ENCODE results near the gene LIPM. TPM values are rescaled to one million over a fixed set of nuclear protein-coding genes. Genes with fewer than 3 reads are reported as not detected.

LIPM gene
- polyA plus RNA-seq, 1 donor (not counting 4 experiments of a cell fraction or from before 2014, with no cell fraction given), result 0.67 TPM

DNA sequence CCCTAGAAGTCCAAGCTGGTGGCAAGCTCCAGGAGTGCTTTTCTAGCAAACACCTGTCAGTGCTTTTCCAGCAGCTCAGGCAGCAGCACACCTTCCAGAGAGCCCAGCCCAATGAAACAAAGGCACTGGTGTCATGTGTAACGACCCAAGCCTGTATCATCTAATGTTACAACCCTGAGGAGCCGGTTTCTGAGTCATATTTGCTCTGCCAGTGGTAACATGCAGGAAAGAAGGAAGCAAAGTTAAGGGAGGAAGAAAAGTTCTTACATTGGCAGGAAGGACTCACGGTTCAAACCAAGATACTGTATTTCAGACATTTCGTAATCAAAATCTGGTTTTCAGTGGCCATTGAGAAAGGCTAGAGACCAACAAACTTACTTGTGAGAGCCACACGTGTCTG, 49.2 kb downstream of the LIPM start, which contains the start of gene ANKRD22:
Gene ANKRD22 (minus strand): TSS at position 139 of the 400 bp plus-strand sequence. CDS start 237 bp downstream, outside the sequence.
- Histone ChIP-seq H3K27ac (ENCODE audit: control insufficient read depth, insufficient read depth, low read length) (peak within 1 kb of the TSS; percentile 62), H3K4me1 (ENCODE audit: control insufficient read depth, extremely low read depth, insufficient read depth, low read length) (peaks cover 43% of the 10 kb centered on the region), H3K9me1 (ENCODE audit: control insufficient read depth, extremely low read depth, insufficient read depth, low read length) (no peaks in the 10 kb centered on the region), H4K20me1 (ENCODE audit: control insufficient read depth, extremely low read depth, insufficient read depth, low read length) (no peaks in the 10 kb centered on the region), H3K36me3 (ENCODE audit: control insufficient read depth in 2 of 2, extremely low read depth in 1 of 2, insufficient read depth in 2 of 2, low read length in 2 of 2) (no peaks in the 10 kb centered on the region), H3K79me2 (ENCODE audit: control insufficient read depth, insufficient read depth, low read length) (no peaks in the 10 kb centered on the region), H3K4me3 (ENCODE audit: control insufficient read depth in 2 of 3, extremely low read depth in 1 of 3, insufficient read depth in 2 of 3, low read depth in 1 of 3, low read length in 3 of 3) (peak within 1 kb of the TSS in 1 of 3 experiments; percentile 10), H2AFZ (ENCODE audit: control insufficient read depth, low read length) (peak within 1 kb of the TSS; percentile 34), H3K9me3 (ENCODE audit: control insufficient read depth, low read depth, low read length) (no peaks in the 10 kb centered on the region), H3K9ac (ENCODE audit: control insufficient read depth, extremely low read depth, insufficient read depth, low read length) (no peak within 1 kb of the TSS), H3K27me3 (ENCODE audit: control insufficient read depth, extremely low read depth, insufficient read depth, low read length) (no peaks in the 10 kb centered on the region), H3K4me2 (ENCODE audit: control insufficient read depth, extremely low read depth, insufficient read depth, low read depth, low read length) (peak within 1 kb of the TSS; percentile 57)
- dilution Hi-C loops (cut with MboI; ENCODE audit: extremely low pct_ligation_motif_present, low sequenced_read_pairs), result no loop called here
- FAIRE-seq (peak; percentile 99), DNase-seq (ENCODE audit: low read depth, low spot score) (peak; percentile 90)
- no peak for TF ChIP-seq CTCF (optimal IDR thresholded peaks at IDR 0.05 in 1 of 3, IDR thresholded peaks at IDR 0.05 in 1 of 3, conservative IDR thresholded peaks at IDR 0.05 in 1 of 3; ENCODE audit: extremely low read depth in 1 of 3, insufficient read depth in 2 of 3, low read length in 3 of 3)
- no peak for TF ChIP-seq EZH2 (IDR thresholded peaks at IDR 0.05; ENCODE audit: low read length)

DNA sequence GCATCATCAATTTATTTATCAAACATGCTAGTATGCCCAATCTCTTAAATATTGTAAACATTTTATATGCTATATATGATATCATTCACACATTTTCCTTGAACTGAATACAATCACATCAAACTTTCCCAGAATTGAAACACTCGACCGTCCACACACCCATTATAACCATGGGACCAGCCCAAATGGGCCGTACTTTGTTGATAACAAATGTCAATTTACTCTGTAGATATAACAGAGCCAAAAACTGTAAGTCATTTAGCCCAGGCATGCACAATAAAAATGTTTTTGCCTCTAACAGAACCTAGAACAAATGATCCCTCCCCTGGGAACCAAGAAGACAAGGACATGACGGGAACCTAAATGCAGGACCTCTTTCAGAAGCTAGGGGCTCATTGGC, 49.8 kb downstream of the LIPM start:
- TF ChIP-seq CTCF (optimal IDR thresholded peaks at IDR 0.05 in 1 of 3, IDR thresholded peaks at IDR 0.05 in 1 of 3, conservative IDR thresholded peaks at IDR 0.05 in 1 of 3; ENCODE audit: extremely low read depth in 1 of 3, insufficient read depth in 2 of 3, low read length in 3 of 3), result no peak
- no peak for TF ChIP-seq EZH2 (IDR thresholded peaks at IDR 0.05; ENCODE audit: low read length)
- DNase-seq (ENCODE audit: low read depth, low spot score) (no peak), FAIRE-seq (no peak)
- Histone ChIP-seq H3K9ac (ENCODE audit: control insufficient read depth, extremely low read depth, insufficient read depth, low read length) (no peak overlapping the region), H3K79me2 (ENCODE audit: control insufficient read depth, insufficient read depth, low read length) (no peaks in the 10 kb centered on the region), H3K9me3 (ENCODE audit: control insufficient read depth, low read depth, low read length) (no peaks in the 10 kb centered on the region), H3K36me3 (ENCODE audit: control insufficient read depth in 2 of 2, extremely low read depth in 1 of 2, insufficient read depth in 2 of 2, low read length in 2 of 2) (no peaks in the 10 kb centered on the region), H3K4me2 (ENCODE audit: control insufficient read depth, extremely low read depth, insufficient read depth, low read depth, low read length) (peak overlapping the region; percentile 57), H3K27me3 (ENCODE audit: control insufficient read depth, extremely low read depth, insufficient read depth, low read length) (no peaks in the 10 kb centered on the region), H3K9me1 (ENCODE audit: control insufficient read depth, extremely low read depth, insufficient read depth, low read length) (no peaks in the 10 kb centered on the region), H3K27ac (ENCODE audit: control insufficient read depth, insufficient read depth, low read length) (peak overlapping the region; percentile 62), H3K4me3 (ENCODE audit: control insufficient read depth in 2 of 3, extremely low read depth in 1 of 3, insufficient read depth in 2 of 3, low read depth in 1 of 3, low read length in 3 of 3) (no peak overlapping the region), H2AFZ (ENCODE audit: control insufficient read depth, low read length) (peak overlapping the region; percentile 34), H4K20me1 (ENCODE audit: control insufficient read depth, extremely low read depth, insufficient read depth, low read length) (no peaks in the 10 kb centered on the region), H3K4me1 (ENCODE audit: control insufficient read depth, extremely low read depth, insufficient read depth, low read length) (peaks cover 43% of the 10 kb centered on the region)
- dilution Hi-C loops (cut with MboI; ENCODE audit: extremely low pct_ligation_motif_present, low sequenced_read_pairs), result no loop called here

All from keratinocyte (primary cell).